ENCODE measurements around the gene MKRN2.
A peak's percentile ranks its signal among the peaks of the same experiment; 100 is the strongest.
"Not testable (repeated sequence)": the region's sequence is repeated elsewhere in the genome, so short reads cannot be mapped to it uniquely, and the experiment has no call there.

The MKRN2 gene, protein sequence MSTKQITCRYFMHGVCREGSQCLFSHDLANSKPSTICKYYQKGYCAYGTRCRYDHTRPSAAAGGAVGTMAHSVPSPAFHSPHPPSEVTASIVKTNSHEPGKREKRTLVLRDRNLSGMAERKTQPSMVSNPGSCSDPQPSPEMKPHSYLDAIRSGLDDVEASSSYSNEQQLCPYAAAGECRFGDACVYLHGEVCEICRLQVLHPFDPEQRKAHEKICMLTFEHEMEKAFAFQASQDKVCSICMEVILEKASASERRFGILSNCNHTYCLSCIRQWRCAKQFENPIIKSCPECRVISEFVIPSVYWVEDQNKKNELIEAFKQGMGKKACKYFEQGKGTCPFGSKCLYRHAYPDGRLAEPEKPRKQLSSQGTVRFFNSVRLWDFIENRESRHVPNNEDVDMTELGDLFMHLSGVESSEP

DNA sequence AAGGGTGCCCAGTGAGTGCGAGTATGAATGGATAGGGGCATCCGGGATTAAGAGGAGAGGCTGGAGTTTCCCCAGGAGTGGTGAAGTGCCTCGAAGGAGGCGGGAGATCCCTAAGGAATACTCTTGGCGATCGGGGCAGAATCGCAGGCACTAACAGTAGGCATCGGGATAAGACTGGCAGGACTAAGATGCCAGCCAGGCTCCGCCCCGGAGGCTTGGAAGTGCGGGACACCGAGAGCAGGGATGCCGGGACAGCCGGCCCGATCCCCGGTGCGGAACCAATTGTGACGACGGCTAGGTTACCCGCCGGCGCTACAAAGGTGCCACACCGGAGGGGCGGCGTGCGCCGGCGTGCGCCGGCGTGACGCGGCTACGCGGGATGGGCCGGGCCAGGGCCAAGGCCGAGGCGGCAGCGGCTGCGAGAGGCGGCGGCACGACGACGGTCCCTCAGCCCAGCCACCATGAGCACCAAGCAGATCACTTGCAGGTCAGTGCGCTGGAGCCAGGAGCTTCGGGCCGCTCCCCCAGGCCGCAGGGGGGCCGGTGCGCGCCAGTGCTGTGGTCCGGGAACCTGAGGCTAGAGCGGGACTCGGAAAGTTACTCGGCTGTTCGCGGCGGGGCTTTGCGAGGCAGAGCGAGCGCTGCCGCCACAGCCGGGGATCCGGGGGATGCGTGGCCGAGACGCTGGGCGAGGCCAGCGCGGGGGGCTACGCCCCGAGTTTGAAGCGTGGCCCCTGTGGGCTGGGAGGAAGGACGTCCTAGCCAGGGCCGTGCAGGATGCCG is at the start of gene MKRN2:
MKRN2 (plus strand) TSS at position 398 of the 783 bp plus-strand sequence; CDS start at position 462, 64 bp downstream.
- peak; percentile 24 for DNase-seq

DNA sequence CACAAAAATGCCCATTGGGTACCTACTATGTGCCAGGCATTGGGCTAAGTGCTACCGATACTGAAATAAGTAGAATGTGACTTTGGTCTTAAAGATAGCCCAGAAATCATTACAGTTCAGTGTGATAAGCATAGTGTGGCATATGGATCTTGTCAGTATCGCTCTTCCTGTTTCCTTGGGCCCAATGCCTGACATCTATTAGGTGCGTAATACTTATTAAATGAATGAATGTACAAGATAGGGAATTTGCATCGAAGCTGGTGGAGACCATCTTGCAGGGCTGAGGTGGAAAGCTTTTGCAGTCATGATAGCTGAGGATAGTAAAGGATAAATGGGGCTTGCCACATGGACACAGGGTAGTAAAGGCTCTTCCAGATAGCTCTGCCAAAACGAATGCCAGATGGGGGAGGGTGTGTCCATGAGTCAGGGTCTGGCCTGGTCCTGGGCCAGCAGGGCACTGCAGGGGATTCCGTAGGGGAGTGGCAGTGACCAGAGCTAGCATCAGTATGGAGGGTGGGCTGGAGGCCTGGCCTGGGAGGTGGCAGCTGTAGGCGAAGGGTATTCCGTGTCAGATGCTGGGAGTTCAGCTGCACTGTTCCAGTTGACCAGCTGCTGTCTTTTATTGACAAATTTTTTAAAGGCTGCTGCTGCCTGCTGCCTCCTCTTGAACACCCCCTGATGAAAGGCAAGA is 49.2 kb upstream of the MKRN2 start:
- DNase-seq, result no peak

DNA sequence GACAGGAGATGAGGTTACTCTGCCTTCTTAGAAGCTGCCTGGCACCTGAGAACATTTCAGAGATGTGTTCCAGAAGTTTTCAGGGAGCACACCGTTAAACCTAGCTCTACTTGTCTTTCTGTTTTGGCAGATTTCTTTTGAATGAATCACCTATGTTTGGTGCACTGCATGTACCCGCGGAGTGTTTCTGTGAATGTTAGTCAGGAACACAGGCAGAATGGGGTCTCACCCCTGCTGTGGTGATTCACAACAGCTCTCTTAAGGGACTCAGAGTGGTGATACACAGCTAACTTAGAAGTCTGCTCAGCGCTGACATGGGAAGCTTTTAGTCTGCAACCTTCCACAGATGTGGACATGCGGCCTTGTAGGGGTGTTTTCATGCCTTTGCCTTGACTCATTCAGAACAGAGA is 48.6 kb upstream of the MKRN2 start:
- no peak for DNase-seq

GRCh38 chr3:12509466-12509865 is 47.4 kb upstream of the MKRN2 start:
- DNase-seq, result no peak

DNA sequence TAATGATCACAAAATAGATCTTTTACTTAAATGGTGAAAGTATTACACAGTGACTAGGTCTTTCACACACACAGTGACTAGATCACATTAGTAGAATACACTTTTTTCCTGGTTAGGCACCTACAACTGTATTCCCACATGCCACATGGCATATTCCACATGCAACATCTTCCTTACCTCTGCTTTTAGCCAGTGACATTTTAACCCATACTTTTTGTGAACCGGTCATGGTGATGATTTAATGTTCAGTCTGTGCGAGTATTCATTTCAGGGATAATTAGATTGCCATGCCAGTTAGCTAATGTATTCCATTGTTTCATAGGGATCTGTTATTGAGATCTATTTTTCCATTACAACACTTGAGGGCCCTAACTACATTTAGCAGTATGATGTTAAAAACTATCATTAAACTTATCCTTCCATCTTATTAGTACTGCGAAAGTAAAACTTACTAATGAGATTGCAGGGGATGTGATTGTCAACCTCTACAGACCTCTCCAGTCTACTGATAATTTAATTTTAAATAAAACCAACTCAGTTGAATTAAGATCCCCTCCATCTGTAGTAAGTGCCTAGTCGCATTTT is 44.3 kb upstream of the MKRN2 start:
- DNase-seq, result no peak

- no peak for DNase-seq
Measured at GRCh38 chr3:12513694-12514446, 43.0 kb upstream of the MKRN2 start.

DNA sequence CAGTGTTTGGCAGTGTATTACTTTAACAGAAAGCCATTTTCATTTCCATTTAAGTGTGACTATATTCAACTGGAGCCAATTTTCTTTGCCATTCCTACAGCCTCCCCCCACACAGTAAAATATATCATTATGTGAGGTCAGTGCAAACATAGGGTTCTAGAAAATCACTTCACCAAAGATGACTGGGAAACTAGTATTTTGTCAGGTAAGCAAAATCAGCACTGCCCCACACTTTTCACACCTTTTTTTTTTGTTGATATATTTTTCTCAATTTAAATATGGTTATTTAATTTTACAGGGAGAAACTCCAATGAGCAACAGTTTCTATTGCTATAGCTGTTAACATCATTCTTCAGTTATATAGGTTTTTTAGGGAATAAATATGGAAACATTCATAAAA is 41.3 kb upstream of the MKRN2 start:
- no peak for DNase-seq

- no peak for DNase-seq
Measured at GRCh38 chr3:12516873-12517272, 40.0 kb upstream of the MKRN2 start.

DNA sequence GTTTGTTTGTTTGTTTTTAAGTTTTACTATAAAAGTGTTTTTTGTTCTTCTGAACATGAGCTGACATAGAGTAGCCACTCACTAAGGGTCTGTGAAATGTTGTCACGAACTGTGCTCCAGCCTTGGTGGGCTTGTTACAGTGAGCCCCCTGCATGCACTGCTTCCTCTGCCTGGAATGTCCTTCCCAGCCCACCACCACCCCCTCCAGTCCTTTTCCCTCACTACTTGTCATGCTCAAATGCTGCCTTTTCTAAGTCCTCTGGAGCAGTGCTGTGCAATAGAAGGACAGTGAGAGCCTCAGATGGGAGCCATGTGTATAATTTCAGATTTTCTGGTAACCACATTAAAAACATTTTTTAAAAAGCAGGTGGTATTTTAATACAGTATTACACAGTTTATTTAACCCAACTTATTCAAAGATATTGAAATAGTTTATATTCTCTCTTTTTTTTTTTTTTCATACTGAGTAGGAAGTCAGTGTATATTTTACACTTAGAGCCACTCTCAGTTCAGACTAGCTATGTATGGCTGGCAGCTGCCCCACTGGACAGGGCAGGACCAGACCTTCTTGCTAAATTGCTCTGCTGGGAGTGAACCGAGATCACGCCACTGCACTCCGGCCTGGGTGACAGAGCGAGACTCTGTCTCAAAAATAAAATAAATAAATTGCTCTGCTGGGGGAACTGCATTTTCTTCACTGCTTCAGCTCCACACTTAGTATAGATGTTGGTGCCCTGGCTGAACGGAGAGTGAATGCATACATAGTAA is 38.4 kb upstream of the MKRN2 start:
- DNase-seq, result no peak

DNA sequence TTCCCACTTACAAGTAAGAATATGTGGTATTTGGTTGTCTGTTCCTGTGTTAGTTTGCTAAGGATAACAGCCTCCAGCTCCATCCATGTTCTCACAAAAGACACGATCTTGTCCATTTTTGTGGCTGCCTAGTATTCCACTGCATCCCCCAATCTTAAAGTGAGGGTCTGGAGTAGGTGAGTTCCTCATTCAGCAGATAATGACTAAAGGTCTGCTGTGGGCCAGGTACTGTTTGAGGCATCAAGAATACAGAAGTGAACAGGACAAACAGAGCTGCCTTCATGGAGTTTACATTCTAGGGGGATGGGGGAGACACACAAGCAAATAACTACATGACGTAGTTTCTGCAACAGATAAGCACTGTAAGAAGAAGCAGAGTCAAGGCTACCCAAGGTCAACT is 35.9 kb upstream of the MKRN2 start:
- no peak for DNase-seq

GRCh38 chr3:12522721-12523120 is 34.2 kb upstream of the MKRN2 start:
- DNase-seq, result no peak

DNA sequence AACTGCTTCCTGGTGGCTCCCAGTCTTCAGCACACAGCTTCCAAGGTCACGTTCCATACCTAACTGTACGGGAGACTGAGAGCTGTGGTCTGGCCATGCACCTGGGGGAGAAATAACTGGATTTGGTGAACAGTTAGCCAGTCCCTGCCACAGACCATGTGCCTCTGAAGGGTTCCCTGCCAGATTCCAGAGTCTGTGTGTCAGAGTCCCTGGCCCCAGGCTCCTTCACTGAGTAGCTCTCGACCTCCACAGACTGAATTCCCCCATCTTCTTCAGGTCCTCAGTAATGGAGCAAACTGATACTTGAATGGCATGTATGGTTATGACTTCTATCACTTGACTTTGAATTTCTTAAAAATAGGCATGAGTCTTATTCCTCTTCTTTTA is 29.1 kb upstream of the MKRN2 start:
- DNase-seq, result no peak

GRCh38 chr3:12532182-12532581 is 24.7 kb upstream of the MKRN2 start:
- no peak for DNase-seq

DNA sequence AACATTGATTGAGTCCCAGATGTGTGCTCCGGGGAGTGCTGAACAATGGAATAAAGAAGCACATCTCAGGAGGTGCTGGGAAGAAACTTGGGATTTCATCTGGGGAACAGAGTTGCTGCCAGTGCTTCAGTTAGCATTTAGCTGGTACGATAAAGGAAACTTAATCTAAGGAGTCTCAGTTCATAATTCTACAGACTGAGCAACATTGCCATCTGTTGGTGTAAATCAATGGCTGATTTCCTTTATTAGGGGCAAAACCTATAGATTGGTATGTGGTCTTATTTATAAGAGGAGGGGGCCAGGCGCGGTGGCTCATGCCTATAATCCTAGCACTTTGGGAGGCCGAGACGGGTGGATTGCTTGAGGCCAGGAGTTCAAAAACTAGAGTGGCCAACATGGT is 20.5 kb upstream of the MKRN2 start:
- no peak for DNase-seq

- no peak for DNase-seq
Measured at GRCh38 chr3:12541625-12542024, 15.3 kb upstream of the MKRN2 start.

DNA sequence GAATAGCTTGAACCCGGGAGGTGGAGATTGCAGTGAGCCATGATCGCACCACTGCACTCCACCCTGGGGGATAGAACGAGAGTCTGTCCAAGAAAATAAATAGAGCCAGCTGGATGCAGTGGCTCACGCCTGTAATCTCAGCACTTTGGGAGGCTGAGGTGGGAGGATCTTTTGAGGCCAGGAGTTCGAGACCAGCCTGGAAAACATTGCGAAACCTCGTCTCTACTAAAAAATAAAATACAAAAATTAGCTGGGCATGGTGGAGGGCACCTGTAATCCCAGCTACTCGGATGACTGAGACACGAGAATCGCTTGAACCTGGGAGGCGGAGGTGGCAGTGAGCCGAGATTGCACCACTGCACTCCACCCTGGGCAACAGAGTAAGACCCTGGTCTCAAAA is 13.4 kb upstream of the MKRN2 start:
- DNase-seq, result not testable (repeated sequence)

- no peak for DNase-seq
Measured at GRCh38 chr3:12544652-12545472, 12.0 kb upstream of the MKRN2 start.

DNA sequence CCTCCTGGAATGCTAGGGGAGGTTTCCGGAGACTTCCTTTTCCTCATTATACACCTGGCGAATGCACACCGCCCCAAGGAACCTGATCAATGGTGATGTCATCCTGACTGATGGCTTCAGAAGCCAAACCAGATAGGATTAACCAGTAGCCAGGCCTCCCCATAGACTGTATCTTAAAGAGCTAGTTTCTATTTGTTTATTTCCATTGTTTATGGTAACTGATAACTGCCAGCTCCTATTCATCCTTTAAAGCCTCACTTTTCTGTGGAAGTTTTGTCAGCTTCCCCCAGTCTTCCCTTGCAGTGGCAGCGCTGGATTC is 11.5 kb upstream of the MKRN2 start, which contains the start of gene MKRN2OS:
MKRN2OS (minus strand) TSS at position 27 of the 319 bp plus-strand sequence. CDS start 35 bp downstream, outside the sequence.
- DNase-seq, result no peak

DNA sequence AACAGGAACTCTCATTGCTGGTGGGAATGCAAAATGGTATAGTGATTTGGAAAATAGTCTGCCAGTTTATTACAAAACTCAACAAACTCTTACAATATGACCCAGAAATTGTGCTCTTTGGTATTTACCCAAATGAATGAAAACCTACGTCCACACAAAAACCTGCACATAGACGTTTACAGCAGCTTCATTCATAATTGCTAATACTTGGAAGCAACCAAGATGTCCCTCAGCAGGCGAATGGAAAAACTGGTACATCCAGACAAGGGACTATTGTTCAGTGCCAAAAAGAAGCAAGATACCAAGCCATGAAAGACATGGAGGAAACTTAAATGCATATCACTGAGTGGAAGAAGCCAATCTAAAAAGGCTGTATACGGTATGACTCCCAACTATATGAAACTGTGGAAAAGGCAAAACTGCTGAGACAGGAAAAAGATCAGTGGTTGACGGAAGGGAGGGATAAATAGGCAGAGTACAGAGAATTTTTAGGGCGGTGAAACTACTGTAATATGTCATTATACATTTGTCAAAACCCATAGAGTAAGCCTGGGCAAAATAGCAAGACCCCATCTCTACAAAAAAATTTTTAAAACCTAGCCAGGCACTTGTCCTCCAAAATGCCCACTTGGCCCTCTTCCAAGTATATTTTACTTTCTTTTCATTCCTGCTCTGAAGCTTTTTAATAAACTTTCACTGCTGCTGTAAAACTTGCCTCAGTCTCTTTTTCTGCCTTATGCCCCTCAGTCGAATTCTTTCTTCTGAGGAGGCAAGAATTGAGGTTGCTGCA is 6.7 kb upstream of the MKRN2 start:
- no peak for DNase-seq

- DNase-seq, result no peak
Measured at GRCh38 chr3:12553921-12554391, 2.9 kb upstream of the MKRN2 start.
